Activated T-cell treated with anti-CD3 and anti-CD28 coated beads, Interleukin-2, amount 50 U/mL, for 48 hours (primary cell): ENCODE results near the gene CLPTM1.
A peak's percentile ranks its signal among the peaks of the same experiment; 100 is the strongest.

ENCODE experiments used
- DNase-seq, 2 experiments: peaks; one replicate each; pipeline ENCODE4 v3.0.0-alpha.2; 2020

The CLPTM1 gene

GRCh38 chr19:45016388-45017314 lies 61.5 kb downstream of the CLPTM1 start:
- peak; percentile 77 to 80 for DNase-seq

GRCh38 chr19:45019187-45019586 lies 64.0 kb downstream of the CLPTM1 start:
- no peak for DNase-seq

DNA sequence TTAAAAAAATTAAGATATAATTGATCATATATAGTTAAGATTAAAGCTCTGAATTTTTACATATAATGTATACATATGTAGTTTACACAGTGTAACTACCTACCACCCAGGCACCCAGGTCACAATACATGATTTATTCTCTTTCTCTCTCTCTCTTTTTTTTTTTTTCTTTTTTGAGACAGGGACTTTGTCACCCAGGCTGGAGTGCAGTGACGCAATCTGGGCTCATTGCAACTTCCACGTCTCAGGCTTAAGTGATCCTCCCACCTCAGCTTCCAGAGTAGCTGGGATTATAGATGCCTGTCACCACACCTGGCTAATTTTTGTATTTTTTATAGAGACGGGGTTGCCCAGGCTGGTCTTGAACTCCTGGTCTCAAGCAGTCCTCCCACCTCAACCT lies 64.9 kb downstream of the CLPTM1 start:
- DNase-seq = no peak

DNA sequence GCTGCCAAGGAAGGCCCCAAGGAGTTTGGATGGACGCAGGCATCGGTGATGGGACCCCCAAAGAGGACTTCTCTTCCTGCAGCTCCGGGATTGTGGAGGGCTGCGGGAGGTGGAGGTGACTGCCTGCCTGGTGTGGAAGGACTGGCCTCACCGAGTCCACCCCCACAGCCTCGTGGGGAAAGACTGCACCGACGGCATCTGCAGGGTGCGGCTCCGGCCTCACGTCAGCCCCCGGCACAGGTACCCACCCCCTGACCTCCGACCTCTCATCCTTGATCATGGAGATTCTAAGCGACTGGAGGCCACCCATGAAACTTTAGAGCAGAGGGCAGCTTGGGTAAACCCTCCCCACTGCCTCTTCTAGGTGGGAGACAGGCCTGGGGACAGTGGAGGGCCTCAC lies 66.8 kb downstream of the CLPTM1 start:
- no peak for DNase-seq

GRCh38 chr19:45023048-45023447 lies 67.9 kb downstream of the CLPTM1 start:
- no peak for DNase-seq

DNA sequence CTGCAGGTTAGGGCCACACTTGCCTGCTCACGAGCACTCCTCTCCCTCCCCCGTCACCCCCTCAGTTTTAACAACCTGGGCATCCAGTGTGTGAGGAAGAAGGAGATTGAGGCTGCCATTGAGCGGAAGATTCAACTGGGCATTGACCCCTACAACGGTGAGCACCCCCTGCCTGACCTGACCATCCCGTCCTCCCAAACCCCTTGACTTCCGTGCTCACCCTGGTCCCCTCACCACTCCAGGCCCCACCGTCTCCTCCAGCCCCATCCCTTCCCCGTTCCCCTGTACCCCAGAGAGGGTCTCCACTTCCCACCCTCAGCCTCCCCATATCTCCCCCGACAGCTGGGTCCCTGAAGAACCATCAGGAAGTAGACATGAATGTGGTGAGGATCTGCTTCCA lies 70.1 kb downstream of the CLPTM1 start:
- DNase-seq = no peak

GRCh38 chr19:45027371-45027770 lies 72.2 kb downstream of the CLPTM1 start:
- DNase-seq = no peak

DNA sequence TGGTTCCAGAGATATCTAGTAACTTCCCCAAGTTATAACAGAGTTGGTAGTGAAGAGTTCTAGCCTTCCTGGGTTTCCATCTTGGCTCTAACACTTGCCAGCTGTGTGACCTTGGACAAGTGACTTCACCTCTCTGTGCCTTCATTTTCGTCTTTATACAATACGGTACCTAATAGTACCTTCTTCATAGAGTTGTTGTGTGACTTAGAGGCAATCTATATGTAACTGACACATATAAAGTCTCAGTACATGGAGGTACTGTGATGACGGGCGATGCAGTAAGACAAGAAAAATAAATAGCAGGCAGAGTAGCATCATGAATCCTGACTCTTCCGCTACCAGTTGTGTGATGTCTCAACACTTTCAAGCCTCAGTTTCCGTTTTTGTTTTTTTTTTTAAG lies 75.6 kb downstream of the CLPTM1 start:
- no peak for DNase-seq

DNA sequence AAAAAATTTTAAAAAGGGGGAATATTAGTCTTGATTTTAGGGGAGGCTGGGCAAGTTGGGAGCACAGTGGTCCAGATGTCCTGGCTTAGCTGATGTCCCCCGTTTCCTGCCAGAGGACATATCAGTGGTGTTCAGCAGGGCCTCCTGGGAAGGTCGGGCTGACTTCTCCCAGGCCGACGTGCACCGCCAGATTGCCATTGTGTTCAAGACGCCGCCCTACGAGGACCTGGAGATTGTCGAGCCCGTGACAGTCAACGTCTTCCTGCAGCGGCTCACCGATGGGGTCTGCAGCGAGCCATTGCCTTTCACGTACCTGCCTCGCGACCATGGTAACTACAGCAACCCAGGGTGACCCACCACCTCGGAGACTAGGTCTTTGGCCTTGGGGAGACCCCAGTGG lies 77.2 kb downstream of the CLPTM1 start:
- DNase-seq = no peak

DNA sequence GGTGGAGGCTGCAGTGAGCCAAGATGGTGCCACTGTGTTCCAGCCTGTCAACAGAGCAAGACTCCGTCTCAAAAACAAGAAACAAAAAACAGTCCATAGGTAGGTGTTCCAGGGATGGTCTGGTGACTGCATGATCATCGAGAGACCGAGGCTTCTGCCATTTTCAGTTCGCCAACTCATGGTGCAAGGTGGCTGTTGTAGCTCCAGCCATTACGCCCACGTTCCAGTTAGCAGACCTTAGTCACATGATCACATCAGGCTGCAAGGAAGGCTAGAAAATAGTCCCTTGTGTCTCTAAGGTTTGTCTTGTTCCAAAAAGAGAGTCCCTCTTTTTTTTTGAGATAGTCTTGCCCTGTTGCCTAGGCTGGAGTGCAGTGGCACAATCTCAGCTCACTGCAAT lies 80.6 kb downstream of the CLPTM1 start:
- DNase-seq = no peak

DNA sequence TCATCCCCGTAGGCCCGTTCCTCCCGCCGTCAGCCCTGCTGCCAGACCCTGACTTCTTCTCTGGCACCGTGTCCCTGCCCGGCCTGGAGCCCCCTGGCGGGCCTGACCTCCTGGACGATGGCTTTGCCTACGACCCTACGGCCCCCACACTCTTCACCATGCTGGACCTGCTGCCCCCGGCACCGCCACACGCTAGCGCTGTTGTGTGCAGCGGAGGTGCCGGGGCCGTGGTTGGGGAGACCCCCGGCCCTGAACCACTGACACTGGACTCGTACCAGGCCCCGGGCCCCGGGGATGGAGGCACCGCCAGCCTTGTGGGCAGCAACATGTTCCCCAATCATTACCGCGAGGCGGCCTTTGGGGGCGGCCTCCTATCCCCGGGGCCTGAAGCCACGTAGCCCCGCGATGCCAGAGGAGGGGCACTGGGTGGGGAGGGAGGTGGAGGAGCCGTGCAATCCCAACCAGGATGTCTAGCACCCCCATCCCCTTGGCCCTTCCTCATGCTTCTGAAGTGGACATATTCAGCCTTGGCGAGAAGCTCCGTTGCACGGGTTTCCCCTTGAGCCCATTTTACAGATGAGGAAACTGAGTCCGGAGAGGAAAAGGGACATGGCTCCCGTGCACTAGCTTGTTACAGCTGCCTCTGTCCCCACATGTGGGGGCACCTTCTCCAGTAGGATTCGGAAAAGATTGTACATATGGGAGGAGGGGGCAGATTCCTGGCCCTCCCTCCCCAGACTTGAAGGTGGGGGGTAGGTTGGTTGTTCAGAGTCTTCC lies 82.4 kb downstream of the CLPTM1 start:
- no peak for DNase-seq

- peak; percentile 92 to 93 for DNase-seq
Observed at GRCh38 chr19:45038931-45039893, 84.0 kb downstream of the CLPTM1 start, which contains the start of gene CLASRP. TSS of gene CLASRP (plus strand) at chr19:45039045. CDS start at chr19:45040213, 1,168 bp downstream.

- no peak for DNase-seq
Observed at GRCh38 chr19:45040059-45040771, 85.0 kb downstream of the CLPTM1 start.

- no peak for DNase-seq
Observed at GRCh38 chr19:45041125-45041524, 85.9 kb downstream of the CLPTM1 start.
